GM18909 (cell line): ENCODE results near the gene IYD.

Source experiments
- ATAC-seq: cut with Tn5 transposase; IDR thresholded peaks from one replicate; pipeline ENCODE4 v1.9.1; 2021; ENCODE audit warnings: mild to moderate bottlenecking; ENCODE audit not compliant: unreplicated experiment, poor library complexity

The IYD gene

GRCh38 chr6:150368762-150369161 is at the start of gene IYD:
IYD (plus strand) TSS chr6:150369012; CDS start chr6:150369032, 20 bp downstream.
- no peak for ATAC-seq

GRCh38 chr6:150319924-150320323 is 48.9 kb upstream of the IYD start:
- ATAC-seq = no peak

GRCh38 chr6:150320442-150320841 is 48.4 kb upstream of the IYD start:
- no peak for ATAC-seq

- no peak for ATAC-seq
These were observed 46.3 kb upstream of the IYD start for GRCh38 chr6:150322466-150322871.

GRCh38 chr6:150323205-150323604 is 45.6 kb upstream of the IYD start:
- ATAC-seq = no peak

- no peak for ATAC-seq
These were observed 44.8 kb upstream of the IYD start for GRCh38 chr6:150324044-150324443.

DNA sequence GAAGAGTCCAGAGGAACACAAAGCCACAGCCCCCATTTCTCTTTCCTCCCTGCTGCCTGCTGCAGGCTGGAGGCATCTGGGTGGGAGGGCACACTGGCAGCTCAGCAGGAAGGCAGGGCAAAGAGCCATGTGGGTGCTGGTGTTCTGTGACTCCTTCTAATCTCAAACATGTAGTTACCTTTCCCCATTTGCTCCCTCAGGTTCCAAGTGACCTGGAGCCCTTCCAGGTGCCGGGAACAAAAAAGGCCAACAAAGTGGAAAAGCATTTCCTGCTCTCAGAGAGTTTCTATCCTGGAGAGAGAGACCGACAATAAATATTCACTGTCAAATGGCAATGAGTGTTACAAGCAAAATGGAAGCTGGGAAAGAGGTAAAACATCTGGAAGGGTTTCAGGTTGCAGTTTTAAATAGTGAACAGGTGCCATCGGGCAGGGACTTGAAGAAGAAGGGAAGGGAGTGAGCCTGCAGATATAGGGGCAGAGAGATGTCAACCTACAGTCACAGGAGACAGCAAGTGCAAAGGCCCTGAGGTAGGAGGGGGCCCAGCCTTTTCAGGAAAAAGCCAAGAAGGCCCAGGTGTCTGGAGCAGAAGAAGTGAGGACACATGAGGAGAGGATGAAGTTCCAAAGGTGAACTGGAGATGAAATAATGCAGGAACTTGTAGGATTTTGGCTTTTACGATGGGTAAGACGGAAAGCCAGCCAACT is 43.6 kb upstream of the IYD start:
- no peak for ATAC-seq

DNA sequence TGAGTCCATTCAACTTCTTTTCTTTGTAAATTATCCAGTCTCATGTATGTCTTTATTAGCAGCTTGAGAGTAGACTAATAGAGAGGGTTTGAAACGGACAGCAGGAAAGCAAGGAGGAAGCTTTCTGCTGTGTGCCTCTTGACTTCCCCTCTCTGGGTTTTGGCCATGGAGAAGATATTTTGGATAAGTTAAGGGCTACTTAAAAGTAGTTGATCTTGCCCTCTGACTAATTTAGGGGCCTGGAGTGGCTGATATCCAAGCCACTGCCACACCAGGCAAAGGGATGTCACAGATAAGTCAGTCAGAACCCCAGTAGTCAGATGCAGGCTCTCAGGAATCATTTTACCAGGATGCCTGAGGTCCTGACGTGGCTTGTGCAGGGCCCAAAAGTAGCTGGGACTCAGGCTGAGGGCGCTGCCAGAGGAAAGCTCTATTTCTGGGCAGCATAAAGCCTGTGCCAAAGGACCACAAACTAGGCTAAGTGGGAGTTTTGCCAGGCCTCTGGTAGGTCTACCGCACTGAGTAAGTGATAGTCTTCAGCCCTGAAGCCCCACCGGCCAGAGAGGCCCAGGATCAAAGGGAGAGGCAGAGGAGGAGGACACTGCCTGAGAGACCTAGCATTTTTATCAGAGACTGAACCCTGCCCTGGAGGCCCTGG is 41.6 kb upstream of the IYD start:
- no peak for ATAC-seq

- ATAC-seq = no peak
These were observed 39.9 kb upstream of the IYD start for GRCh38 chr6:150328744-150329405.

DNA sequence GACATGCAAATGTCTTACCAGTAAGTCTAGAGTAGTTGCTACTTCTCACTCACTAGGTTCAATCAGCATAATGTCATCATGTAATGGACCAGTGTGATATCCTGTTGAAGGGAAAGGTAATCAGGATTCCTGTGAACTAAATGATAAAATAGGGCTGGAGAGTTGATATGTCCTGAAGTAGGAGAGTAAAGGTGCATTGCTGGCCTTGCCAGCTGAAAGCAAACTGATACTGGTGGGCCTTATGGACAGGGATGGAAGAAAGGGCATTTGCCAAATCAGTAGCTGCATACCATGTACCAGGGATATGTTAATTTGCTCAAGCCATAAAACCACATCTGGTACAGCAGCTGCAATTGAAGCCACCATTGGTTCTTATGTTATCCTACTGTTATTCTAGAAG is 37.5 kb upstream of the IYD start:
- ATAC-seq = no peak

DNA sequence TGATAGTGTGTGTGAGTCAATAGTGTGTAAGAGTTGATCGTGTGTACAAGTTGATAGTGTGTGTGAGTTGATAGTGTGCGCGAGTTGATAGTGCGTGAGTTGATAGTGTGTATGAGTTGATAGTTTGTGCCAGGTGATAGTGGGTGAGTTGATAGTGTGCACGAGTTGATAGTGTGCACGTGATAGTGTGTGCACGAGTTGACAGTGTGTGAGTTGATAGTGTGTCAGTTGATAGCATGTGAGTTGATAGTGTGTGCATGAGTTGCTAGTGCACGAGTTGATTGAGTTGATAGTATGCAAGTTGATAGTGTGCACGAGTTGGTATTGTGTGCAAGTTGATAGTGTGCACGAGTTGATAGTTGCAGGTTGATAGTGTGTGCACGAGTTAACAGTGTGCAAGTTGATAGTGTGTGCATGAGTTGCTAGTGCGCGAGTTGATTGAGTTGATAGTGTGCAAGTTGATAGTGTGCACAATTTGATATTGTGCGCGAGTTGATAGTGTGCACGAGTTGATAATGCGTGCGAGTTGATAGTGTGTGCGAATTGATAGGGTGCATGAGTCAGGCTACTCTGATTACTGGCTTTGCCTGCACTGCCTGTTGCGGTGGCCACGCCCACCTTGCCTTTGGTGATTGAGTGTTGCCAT is 35.8 kb upstream of the IYD start:
- no peak for ATAC-seq

- ATAC-seq = no peak
These were observed 35.2 kb upstream of the IYD start for GRCh38 chr6:150333585-150333941.

GRCh38 chr6:150334790-150335783 is 33.7 kb upstream of the IYD start:
- no peak for ATAC-seq

GRCh38 chr6:150336299-150336698 is 32.5 kb upstream of the IYD start:
- ATAC-seq = no peak

GRCh38 chr6:150336708-150337107 is 32.1 kb upstream of the IYD start:
- no peak for ATAC-seq

DNA sequence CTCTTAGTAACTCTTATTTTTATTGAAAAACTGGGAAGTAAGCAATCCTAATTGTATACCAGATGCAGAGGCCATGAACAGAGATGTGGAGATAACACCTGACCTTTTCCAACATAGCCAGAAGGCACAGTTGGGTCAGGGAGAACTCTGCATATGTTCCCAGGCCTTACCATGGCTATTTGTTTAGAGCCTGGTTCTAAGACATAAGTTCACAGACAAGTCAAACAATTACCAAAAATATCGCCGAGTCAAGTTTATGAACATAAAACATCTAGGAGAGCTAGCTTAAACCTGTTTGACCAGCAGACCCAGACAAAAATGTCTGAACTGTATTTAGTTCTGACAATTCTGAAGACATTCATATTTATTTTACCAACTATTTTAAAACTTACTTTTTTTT is 26.7 kb upstream of the IYD start:
- no peak for ATAC-seq

DNA sequence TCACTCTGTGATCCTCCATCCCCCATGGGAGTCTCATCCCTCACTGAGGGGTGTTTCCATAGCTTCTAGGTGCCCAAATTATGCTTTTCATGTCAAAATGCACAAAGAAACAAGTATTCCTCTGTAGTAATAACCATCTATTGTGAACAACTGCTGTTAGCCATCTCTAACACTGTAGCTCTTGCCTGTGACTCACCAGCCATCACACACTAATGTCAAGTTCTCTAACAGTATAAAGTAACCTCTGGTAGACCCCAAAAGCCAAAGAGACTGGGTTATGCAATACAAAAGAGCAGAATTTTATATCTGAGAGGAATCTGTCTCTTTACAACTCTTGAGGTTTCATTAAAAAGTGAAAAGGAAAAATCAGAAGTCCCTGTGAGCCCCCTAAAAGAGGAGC is 25.4 kb upstream of the IYD start:
- ATAC-seq = no peak

DNA sequence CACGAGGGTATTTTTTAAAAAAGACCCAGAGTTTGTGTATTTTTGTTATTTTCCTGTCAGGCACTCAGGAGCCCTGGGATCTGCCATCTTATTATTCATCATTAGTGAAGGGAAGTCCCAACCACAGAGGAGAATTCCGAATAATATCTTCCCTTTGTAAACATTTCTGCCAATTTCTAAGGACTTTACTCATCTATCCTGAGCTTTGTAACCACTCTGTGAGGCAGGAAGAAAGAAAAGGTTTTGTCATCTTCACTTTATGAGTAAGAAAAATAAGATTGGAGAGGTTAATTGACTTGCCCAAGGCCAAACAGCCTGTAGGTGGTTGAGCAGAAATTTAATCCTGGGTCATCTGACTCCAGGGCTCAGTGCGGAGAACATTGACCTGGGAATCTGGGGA is 23.0 kb upstream of the IYD start:
- ATAC-seq = no peak

GRCh38 chr6:150346346-150346745 is 22.5 kb upstream of the IYD start:
- no peak for ATAC-seq

DNA sequence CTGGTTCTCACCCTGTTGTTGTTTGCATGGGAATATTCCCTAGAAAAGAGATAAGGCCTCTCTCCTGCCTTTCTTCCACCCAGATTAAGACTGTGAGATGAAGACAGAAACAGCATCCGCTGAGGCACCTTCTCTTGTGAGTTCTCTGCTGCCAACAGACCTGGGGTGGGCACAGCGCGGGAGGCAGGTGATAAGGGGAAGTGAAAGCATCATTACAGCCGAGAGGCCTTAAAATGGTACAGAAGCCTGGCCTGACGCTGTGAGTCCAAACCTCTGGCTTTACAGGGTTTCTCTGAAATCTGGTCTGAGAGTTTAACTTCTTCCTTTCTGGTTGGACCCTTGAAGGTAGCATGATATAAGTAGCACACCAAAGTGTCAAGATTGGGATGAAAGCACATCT is 21.0 kb upstream of the IYD start:
- no peak for ATAC-seq
